Renal pelvis (tissue), 4 donors: ENCODE measurements around the gene ARL13B. TPM values are rescaled to one million over a fixed set of nuclear protein-coding genes. Genes with fewer than 3 reads are reported as not detected.
A peak's percentile ranks its signal among the peaks of the same experiment; 100 is the strongest.
"Not testable (repeated sequence)": the region's sequence is repeated elsewhere in the genome, so short reads cannot be mapped to it uniquely, and the experiment has no call there.

Experiments used
- DNase-seq: peaks from one replicate; pipeline ENCODE4 v3.0.0-alpha.2; 2013
- polyA plus RNA-seq, 3 donors: library from polyadenylated mRNA; unstranded; fragments of 120-200 nt; gene quantifications; one replicate each; pipeline ENCODE4 v1.2.1, GENCODE V29; 2013; ENCODE audit not compliant: insufficient read length in 3 of 3

ARL13B gene
- polyA plus RNA-seq, 3 donors, result 17.2 to 19.5 (median 18.0) TPM

DNA sequence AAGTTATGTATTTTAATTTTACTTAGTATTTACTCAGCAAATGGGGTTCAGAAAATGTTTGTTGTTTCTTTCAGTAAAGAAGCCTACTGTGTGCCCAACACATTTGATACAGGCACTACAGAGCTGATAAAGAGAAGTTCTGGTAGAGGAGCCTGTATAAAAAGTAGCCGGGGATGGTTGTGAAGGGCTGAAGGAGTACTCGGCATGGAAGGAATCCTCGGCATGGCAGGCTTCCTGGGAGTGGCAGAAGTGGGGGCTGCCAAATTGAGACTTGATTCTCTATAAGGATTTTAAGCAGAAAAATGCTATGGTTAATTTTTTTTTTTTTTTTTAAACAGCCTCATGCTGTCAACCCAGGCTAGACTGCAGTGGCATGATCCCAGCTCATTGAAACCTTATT is 9.3 kb downstream of the ARL13B start:
- DNase-seq, result no peak

DNA sequence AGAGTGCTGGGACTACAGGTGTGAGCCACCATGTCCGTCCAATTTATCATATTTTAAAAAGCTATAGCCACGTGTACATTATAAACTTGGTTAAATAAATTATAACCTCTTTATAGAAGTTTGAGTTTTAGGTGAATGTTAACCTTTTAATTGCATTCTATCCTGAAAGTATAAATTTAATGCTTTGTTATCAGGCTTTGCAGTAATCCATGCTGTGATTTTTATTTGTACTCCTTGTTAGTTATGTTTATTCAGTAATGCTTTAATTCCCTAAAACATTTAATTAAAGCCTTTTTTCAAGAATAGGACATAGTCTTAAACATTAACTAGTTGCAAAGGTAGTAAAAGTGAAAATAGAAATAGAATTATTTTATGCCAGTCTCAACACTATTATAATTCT is 11.7 kb downstream of the ARL13B start:
- no peak for DNase-seq

DNA sequence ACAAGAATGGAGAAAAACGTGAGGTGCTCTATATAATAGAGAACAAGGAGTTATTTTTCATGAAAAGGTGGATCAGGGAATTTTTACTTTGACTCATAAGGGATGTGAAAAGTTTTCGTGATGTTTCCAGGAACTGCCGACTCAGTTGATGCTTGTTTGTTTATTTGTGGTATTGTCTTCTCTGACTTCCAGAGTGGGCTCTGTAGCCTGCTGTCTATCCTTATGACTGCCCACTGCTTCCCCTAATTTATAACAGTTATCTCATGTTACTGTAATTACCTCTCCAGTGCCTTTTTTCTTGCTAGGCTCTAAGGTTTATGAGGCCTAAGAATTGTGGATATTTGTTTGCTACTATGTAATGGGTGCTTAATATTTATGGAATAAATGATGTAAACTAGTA is 12.3 kb downstream of the ARL13B start:
- peak; percentile 22 for DNase-seq

DNA sequence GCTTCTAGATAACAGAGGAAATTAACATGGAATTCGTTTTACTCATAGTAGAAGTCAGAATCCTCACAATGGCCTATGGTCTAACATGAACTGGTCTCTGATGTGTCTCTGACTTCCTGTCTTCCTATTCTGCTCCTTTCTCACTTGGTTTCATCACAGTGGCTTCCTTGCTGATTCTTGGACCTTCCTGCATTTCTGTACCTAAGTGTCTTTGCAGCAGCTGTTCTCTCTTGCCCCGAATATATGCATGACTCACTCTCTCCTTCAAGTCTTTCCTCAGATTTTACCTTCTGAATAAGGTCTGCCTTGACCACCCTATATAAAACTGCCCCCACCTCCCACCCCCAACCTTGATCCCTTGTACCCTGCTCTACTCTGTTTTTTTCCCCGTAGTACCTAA is 14.1 kb downstream of the ARL13B start:
- DNase-seq, result no peak

DNA sequence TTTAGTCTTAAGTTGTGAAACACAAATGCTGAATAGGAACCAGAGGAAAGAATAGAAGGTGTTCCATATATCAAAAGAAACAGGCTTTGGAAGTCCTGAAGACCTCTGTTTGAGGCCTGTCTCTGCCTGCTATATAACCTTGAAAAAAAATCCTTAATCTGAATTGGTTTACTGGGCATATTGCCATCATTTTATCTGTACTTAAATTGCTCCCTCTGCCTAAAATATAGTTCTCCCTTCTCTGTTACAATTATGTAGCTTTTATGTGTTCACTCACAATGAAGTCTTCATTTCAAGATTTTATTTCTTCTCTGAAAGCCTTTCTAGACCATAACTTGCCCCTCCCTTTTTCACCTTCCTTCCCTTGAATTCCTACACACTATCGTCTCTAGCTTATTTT is 21.2 kb downstream of the ARL13B start:
- DNase-seq, result no peak

DNA sequence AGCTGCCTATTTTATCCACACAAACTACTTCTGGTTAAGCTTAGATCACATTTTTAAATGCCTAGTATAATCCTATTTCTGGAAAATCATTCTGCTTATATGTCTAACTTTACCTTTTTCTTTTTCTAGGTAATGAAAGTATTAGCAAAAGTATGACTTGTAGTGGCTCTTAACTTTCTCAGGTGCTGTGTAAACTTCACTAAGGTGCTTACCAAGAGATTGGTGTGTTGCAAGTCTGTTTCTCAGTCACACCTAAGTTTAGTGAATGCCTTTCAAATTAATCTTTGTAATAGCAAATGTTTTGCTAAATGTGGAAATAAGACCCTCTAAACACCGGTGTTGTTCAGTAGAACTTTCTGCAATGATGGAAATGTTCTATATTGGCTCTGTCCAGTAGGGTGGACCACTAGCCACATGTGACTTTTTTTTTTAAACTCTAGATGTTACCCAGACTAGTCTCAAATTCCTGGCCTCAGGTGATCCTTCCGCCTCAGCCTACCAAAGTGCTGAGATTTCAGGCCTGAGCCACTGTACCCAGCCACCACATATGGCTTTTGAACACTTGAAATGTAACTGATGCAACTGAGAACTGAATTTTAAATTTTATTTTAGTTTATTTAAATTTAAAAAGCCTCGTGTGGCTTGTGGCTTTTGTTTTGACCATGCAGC is 22.0 kb downstream of the ARL13B start:
- no peak for DNase-seq

DNA sequence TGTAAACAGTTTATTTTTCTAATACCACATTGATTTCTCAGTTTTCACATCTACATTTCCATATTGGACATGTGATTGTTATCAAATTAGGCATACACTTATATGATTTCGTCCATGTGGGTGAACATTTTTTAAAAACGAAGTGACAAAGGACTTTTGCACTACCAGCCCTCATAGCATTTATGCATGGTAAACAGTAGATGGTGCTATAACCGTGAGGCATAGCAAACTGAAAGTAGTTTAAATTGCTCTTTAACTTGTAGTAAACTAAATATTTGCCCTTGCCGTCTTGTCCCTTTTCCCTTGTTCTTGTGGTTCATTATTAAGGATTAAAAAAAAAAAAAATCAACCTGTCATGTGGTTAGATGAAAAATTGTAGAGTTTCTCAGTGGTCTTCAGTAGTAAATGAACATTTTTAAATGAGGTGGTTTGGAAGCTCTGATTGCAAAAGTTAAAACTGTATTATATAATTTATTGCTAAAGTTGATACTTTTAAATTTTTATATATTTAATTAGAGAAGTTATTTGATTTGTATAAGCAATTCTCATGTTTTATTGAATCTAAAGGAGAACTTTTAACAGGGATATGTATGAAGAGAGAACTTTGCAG is 24.5 kb downstream of the ARL13B start:
- peak; percentile 35 for DNase-seq

DNA sequence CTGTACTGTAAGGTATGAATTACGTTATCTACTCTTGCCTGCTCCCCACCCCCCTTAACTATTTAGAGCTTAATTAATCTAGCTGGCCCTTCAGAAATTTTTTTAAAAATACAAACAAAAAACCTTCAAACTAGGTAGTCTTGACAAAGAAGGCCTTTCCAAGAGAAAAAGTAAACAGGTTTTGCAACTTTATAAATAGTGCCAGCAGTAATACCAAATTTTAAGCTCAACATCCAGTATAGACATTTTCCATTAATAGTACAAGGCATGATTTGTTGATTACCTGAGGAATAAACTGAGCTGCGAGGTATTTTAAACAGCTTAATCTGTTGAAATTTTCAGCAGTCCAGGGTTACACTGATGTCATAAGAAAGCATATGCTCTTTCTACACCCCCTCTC is 28.3 kb downstream of the ARL13B start:
- DNase-seq, result no peak

DNA sequence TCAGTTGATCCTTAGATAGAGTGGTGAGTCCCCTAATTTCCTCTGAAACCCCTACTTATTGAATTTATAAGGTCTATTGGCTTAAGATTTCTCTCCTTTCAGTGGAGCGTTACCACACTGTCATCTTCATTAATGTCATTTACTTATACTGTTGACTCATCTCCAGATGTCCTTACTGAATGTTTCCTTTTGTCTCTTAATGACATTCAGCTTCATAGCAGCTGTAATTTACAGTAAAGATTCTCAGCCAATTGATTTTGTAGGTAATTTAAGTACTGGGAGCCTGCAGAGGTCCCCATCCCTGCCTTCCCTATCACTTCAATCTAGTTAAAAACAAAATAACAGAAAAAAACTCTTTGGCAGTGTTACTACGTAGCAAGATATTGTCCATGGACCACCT is 29.7 kb downstream of the ARL13B start:
- DNase-seq, result no peak

DNA sequence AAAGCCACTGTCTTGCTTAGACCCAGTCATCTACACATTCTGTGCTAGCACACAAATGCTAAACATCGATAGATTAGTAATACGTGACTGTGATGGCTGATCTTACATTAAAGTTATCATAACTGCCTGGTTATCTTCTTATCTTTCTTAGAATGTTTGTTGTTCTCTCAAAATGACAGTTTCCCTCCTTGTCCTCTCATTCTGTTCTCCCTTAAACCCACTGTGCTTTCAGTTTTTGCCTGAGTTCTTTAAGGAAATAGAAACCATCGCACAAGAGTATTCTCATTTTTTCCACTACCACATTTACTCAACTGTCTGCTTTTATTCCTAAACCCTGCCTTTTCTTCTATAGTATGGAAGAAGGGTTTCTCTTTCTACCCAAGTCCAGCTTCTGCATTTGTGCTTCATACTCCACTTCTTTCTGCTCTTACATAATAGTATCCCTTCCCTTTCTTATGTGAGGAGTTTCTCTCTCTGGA is 31.3 kb downstream of the ARL13B start:
- DNase-seq, result no peak

DNA sequence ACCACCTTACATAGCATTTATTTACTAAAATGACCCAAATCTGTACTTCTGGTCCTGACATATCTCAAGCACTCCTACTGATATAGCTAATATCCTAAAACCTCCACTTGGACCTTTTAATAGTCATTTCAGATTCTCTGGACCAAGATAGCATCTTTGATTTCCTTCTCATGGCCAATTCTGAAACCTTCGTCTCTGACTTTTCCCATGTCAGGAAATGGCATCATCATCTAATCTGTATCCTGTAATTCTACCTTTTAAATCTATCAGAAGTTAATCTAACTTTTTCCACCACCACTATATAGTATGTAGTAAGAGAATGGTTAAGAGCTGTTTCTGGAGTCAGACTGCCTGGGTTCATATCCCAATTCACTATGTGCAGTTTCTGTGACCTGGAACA is 32.2 kb downstream of the ARL13B start:
- no peak for DNase-seq

DNA sequence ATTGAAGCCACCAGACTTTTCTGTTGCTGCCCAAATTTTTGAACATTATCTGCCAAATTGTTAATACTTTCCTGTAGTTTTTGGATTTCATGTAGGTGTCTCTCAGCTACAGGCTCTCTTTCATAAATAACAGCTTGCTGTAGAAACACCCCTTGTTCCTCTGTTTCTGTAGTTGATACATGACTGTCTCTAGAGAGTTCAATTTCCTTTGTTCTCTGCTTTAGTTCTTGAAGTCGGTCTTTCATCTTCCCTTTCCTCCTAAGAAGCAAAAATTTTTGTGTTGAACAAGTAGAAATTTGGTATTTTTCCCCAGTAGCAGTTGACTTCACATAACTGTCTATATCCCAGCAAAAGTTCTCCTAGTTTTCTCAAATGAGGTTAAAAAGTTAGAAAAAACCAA is 35.1 kb downstream of the ARL13B start:
- no peak for DNase-seq

DNA sequence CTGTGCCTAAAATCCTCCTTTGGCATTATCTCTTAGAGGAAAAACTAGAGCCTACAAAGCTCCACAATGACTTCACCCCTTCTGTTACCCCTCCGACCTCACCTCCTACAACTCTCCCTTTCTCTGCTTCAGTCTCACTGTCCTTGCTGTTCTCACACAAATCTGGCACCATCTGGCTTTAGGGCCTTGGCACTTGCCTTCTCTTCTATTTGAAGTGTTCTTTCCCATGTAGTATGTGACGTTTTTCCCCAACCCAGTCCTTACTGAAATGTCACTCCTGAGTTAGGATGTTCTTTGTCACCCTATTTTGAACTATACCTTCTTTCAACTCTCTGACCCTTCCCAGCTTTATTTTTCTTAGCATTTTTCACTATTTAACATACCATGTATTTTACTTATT is 39.7 kb downstream of the ARL13B start:
- DNase-seq, result no peak

DNA sequence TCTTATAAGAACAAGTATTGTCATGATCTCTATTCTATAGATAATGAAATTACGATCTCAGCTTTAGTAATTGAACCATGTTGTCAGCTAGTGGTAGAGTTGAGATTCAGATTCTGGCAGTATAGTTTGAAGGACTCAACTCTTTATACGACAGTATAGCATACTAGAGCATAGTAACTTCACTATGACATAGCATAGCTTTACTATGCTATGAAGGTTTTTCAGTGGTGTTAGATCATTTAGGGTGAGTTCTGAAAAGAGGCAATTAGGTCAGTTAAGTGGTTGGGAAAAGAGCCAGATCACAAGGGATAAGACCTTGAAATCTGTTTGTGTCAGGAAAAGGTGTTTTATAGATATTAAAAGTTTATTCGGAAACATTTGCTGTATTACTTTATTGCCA is 40.3 kb downstream of the ARL13B start:
- DNase-seq, result no peak

DNA sequence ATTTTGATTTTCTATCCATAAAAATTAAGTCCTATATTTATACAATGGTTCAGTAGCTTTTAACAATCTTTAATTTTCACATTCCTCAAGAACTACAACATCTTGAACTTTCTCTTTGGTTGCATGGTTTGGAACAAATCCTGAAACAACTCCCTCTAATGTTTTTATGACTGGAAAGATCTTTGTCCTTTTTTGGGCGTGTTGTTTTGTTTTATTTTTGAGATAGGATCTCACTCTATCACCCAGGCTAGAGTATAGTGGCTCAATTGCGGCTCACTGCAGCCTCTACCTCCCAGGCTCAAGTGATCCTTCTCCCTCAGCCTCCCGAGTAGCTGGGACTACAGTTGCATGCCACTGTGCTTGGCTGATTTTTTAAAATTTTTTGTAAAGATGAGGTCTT is 44.4 kb downstream of the ARL13B start:
- DNase-seq, result no peak

DNA sequence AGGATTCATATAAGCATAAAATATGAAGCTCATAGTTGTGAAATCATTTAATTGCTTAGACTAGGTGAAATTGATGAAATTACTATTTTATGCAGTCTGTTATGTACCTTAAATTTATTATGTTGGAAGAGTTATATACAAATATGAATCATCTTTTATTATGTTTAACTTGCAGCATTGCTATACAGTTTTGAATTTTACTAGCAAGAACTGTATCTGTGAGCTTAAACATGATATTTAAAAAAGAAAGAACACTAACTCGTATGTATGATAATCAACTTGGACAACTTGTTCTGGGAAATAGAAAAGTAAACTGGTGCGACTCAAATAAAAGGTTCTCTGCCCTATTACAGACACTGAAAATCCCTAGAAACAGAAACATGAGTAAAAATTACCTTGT is 46.7 kb downstream of the ARL13B start:
- DNase-seq, result no peak

DNA sequence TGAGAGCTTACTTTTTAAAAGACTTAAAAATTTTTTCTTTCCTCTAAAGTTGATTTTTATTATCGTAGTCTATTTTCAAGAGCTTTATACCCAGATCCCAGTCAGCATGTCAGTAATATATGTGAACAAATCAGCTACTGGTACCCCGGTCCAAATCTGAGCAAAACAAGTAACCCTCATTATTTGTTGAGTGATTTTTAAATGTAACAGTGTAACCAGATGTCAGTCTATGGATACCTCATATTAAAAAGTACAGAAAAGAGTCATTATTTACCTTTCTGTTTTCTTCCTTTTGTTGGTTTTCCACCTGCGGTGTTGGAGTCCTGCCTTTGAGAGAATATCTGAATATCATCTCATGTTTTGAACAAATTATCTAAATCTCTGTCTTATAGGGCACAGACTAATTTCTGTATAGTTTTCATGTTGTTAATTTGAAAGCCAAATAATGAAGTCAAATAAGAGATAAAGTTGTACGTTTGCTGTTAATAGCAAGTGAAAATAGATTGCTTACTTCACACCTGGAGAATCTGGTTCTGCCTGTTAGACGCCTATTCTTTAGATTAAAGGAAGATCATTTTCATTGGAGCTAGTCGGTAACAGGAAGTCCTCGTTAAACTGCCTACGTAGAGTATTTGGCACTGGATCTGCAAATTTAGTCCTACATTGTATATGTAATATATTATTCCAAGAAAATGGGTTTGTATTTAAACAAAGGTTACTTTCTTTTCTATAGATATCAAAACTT is 48.3 kb downstream of the ARL13B start, which contains the start of gene STX19:
Gene STX19 (minus strand): TSS at position 505 of the 745 bp plus-strand sequence. CDS start 13,328 bp downstream, outside the sequence.
- DNase-seq, result no peak

DNA sequence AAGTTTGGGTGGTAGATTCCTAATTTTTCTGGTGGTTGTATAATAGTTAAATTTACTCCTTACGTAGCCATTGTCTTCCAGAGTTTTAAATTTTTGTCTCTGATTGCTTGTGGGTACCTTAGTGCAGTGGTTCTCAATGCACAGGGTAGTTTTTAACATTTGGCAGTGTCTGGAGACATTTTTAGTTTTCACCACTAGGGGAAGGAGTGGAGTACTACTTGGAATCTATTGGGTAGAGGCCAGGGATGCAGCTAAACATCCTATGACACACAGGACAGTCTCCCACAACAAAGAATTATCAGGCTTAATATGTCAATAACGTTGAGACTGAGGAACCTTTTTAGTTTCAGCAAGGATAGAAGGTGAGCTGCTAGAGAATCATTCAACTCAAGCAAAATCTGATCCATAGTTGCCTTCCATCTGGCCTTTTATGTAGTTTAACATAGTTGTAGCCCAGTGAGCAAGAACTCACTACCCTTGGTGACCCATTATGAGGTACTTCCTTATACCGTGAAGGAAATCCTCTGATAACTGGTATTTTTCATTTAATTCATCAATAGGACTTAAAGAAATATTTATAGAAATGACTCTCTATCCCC is 57.1 kb downstream of the ARL13B start:
- no peak for DNase-seq

DNA sequence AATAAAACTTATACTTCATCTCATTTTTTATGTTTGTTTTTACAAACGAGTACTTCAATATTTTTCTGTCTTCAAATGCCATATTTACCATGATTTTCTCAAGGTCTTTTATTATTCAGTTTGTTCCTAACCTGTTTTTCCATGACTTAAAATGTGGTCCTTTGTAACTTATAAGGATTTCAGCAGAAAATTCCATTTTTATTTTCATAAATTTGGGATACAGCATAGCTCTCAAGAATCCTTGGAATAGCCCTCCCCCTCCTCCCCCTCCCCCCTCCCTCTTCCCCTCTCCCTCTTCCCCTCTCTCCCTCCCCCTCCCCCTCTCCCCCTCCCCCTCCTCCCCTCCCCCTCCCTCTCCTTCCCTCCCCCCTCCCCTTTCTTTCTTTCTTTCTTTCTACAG is 63.3 kb downstream of the ARL13B start:
- no peak for DNase-seq

DNA sequence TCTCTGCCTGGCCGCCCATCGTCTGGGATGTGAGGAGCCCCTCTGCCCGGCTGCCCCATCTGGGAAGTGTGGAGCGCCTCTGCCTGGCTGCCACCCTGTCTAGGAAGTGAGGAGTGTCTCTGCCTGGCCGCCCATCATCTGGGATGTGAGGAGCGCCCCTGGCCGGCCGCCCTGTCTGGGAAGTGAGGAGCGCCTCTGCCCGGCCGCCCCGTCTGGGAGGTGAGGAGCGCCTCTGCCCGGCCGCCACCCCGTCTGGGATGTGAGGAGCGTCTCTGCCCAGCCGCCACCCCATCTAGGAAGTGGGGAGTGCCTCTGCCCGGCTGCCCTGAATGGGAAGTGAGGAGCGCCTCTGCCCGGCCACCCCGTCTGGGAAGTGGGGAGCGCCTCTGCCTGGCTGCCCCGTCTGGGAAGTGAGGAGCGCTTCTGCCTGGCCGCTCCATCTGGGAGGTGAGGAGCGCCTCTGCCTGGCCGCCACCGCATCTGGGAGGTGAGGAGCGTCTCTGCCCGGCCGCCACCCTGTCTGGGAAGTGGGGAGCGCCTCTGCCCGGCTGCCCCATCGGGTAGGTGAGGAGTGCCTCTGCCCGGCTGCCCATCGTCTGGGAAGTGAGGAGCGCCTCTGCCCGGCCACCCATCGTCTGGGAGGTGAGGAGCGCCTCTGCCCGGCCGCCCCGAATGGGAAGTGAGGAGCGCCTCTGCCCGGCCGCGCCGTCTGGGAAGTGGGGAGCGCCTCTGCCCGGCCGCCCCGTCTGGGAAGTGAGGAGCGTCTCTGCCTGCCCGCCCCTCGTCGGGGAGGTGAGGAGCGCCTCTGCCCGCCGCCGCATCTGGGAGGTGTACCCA is 64.4 kb downstream of the ARL13B start:
- DNase-seq, result not testable (repeated sequence)

DNA sequence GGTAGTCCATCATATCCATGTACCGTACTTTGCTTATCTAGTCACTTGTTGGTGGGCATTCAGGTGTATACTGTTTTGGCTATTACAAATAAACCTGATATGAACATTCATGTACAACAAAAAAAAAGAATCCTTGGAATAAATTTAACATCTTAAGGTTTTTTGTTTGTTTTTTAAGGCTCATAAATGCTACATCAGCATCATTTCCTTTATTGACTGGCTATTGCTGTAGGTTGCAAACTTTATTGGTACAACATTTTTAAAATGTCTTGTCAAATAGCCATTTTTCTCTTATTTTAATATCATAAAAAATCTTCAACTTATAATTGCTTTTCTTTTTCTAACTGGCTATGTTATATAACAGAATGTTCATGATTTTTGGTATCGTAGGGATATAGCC is 66.6 kb downstream of the ARL13B start:
- DNase-seq, result no peak

DNA sequence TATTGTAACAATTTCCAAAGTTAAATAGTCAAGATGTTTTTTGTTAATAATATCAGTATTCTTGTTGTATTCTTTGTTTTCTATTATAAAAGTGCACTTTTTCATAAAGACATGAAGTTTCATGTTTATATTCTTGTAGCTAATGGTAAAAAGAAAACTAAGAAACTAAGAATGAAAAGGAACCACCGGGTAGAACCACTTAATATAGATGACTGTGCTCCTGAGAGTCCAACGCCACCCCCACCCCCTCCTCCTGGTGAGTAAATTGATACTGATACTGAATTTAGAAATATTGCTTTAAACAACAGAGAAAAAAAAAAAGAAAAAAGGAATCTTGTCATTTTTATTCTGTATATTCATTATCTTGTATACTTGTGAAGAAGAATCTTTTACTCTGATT is 69.3 kb downstream of the ARL13B start:
- no peak for DNase-seq
